NCI-H1092 (cell line): ENCODE results near the gene ZNF284.

Experiments
- DNase-seq: peaks from one replicate; lab custom pipeline; 2025; lab: John Stamatoyannopoulos, UW

Gene ZNF284

GRCh38 chr19:44071824-44072542 lies at the start of gene ZNF284:
Gene ZNF284 (plus strand): TSS chr19:44072159. CDS start chr19:44076390, 4,231 bp downstream.
- peak; percentile 33 for DNase-seq

- DNase-seq: no peak
Observed at GRCh38 chr19:44024900-44025216, 47.1 kb upstream of the ZNF284 start.

- DNase-seq: peak; percentile 40
Observed at GRCh38 chr19:44025217-44025936, 46.6 kb upstream of the ZNF284 start, which contains the start of gene ZNF222. Gene ZNF222 (plus strand): TSS chr19:44025379. CDS start chr19:44025437, 58 bp downstream.

GRCh38 chr19:44026622-44027021 lies 45.3 kb upstream of the ZNF284 start:
- no peak for DNase-seq

GRCh38 chr19:44032001-44032610 lies 39.9 kb upstream of the ZNF284 start:
- DNase-seq: no peak

DNA sequence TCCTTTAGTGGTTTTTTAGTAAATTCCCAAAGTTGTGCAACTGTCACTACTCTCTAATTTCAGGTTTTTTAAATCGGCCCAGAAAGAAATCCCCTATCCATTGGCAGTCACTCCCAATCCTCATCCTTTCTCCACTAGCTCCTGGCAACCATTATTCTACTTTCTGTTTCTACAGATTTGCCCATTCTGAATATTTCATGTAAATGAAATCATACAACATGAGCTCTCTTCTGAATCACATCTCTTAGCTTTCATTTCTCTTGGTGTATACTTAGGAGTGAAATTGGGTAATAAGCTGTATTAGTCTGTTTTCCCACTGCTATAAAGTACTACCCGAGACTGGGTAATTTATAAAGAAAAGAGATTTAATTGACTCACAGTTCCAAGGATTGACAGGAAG lies 29.8 kb upstream of the ZNF284 start:
- no peak for DNase-seq

DNA sequence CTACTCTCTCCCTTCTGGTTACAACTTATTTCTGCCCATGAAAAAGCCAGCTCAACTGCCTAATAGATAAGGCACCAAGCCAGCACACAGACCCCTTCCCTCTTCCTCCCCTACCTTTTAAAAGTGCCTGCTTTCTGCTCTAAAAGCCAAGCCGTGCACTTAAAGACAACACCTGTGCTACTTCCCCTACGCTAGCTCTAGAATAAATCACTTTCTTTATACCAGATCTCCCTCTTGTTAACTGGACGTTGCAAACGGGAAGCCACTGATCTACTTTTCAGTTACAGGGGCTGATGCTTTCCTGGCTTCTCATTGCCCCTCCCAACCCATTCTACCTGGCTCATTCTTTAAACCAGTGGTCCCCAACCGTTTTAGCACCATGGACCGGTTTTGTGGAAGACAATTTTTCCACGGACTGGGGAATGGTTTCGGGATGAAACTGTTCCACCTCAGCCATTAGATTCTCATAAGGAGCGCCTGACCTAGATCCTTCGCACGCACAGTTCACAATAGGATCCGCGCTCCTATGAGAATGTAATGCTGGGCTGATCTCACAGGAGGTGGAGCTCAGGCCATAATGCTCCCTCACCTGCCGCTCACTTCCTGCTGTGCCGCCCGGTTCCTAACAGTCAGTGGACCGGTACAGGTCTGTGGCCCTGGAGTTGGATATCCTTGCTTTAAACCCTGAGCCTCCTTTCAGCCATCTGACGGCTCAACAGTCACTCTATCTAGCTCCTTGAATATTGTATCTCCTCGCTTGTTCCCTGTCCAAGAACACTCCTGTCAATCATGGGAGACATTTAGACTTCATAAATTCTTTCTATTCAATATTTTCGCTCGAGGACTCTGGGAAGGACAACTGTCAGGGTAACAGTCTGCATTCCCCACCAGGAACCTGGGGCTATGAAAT lies 21.0 kb upstream of the ZNF284 start:
- no peak for DNase-seq

DNA sequence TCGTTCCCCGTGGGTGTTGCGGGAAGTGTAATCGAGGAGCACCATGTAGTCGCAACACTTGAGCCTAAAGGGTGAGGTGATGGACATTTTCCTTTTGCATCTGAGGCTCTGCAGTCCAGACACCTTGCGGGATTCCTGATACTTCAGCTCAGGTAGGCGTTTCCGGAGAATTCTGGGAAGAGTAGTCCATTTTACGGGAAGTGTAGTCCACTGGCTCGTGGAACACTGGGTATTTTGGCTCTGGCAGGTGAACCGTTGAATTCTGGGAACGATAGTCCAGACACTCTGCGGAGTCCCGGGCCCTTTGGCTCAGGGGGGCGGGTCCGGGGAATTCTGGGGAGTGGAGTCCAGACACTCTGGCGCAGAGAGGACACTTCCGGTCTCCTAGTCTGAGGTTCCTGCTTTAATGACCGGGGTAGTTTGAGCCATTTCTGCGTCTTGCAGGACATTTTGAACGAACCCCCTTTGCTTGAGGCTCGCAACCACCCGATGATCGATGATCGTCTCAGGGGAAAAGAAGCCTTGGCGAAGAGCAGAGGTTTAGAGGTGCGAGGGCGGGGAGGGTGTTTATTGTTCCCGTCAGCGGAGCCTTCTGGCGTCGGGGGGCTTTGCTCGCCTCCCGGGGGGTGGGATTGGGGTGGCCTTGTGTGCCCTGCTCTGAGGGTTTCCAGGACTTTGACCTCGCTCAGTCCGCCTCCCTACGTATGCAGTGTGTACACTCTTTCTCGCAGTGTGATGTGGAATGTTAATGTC lies 20.1 kb upstream of the ZNF284 start, which contains the start of gene ZNF223:
Gene ZNF223 (plus strand): TSS at position 387 of the 753 bp plus-strand sequence. CDS start 3,141 bp downstream, outside the sequence.
- DNase-seq: peak; percentile 90

DNA sequence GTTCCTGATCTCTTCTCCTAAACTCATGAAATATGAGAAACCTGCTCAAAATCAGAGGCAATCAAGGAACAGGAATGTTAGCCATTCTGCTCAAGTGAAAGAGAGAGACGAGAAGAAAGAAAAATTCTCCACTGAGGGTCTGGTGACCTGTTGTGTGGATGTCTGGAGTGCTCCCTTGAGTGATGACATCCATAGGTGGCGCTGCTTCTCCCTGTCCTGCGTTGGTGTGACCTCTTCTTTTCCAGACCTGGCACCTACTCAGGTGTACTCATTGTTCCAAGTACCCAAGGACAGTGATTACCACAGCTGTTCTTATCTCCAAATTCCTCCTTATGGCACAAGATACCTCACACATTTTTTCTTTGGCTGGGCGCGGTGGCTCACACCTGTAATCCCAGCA lies 16.1 kb upstream of the ZNF284 start:
- no peak for DNase-seq

GRCh38 chr19:44059229-44059628 lies 12.7 kb upstream of the ZNF284 start:
- no peak for DNase-seq

DNA sequence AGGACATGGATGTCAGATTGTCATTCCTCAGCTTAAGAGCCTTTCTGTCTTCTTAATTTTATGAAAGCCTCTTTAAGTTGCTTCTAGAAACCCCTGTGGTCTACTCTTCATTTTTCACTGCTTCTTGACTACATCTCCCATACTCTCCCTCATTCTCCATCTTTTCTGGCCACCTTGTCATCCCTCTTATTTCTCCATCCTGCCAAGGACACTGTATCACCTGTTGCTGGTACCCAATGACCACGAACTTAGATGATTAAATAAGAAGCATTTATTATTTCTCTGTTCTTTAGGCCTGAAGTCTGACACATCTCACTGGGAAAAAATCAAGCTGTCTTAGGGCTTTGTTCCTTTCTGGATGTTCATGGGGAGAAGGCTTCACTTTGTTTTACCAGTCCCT lies 10.9 kb upstream of the ZNF284 start:
- DNase-seq: no peak

DNA sequence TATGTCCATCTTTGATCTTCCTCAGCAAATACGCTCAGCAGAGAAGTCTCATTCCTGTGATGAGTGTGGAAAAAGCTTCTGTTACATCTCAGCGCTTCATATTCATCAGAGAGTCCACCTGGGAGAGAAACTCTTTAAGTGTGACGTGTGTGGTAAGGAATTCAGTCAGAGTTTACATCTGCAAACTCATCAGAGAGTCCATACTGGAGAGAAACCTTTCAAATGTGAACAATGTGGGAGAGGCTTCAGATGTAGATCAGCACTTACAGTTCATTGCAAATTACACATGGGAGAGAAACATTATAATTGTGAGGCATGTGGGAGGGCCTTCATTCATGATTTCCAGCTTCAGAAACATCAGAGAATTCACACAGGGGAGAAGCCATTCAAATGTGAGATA lies 5.7 kb upstream of the ZNF284 start:
- DNase-seq: no peak

DNA sequence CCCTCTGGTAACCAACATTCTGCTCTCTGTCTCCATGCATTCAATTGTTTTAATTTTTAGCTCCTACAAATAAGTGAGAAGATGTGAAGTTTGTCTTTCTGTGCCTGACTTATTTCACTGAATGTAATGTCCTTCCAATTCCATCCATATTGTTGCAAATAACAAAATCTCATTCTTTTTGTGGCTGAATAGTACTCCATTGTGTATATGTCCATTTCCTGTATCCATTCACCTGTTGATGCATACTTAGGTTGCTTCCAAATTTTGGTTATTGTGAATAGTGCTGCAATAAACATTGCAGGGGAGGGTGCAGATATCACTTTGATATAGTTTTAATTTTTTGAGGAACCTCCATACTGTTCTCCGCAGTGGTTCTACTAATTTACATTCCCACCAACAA lies 2.5 kb upstream of the ZNF284 start:
- DNase-seq: no peak

- DNase-seq: no peak
Observed at GRCh38 chr19:44072543-44073401, 813 bp downstream of the ZNF284 start.

- DNase-seq: no peak
Observed at GRCh38 chr19:44076325-44076724, 4.4 kb downstream of the ZNF284 start.

GRCh38 chr19:44092108-44092507 lies 20.1 kb downstream of the ZNF284 start:
- DNase-seq: no peak

DNA sequence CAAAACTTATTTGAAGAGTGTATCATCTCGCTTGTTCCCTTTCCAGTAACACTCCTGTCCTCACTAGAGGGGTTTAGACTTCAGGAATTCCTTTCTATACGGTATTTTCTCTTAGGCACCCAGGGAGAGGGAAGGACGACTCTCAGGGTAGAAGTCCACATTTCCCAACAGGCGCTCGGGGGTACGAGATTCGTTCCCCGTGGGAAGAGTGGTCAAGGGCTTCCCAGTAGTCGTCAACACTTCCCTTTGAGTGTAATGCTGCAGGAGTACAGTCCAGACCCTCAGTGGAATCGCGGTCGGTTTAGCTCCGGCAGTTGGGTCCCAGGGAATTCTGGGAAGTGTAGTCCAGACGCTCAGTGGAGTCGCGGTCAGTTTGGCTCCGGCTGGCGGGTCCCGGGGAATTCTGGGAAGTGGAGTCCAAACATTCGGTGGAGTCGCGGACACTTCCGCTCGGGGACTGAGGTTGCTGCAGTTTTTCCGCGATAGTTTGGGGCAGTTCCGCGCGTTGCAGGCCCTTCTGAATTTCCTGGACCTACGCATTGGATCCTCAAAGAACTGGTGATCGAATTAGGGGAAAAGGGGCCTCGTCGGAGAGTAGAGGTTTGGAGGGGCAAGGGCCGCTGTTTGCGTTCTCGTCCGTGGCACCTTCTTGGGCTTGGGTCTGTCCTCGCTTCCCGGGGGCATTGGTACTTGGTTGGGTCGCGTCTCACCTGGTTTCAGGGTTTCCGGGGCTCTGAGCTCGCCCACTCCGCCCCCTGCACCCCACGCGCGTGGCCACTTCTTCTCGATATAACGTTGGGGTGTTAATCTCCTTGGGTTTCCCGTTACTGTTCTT lies 22.2 kb downstream of the ZNF284 start, which contains the start of gene ZNF224:
Gene ZNF224 (plus strand): TSS at position 431 of the 835 bp plus-strand sequence. CDS start 3,513 bp downstream, outside the sequence.
- peak; percentile 85 for DNase-seq

DNA sequence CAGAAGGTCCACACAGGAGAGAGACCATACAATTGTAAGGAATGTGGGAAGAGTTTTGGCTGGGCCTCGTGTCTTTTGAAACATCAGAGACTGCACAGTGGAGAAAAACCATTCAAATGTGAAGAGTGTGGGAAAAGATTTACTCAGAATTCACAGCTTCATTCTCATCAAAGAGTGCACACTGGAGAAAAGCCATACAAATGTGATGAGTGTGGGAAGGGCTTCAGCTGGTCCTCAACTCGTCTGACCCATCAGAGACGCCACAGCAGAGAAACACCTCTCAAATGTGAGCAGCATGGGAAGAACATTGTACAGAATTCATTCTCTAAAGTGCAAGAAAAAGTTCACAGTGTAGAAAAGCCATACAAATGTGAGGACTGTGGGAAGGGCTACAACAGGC lies 35.8 kb downstream of the ZNF284 start:
- DNase-seq: no peak

DNA sequence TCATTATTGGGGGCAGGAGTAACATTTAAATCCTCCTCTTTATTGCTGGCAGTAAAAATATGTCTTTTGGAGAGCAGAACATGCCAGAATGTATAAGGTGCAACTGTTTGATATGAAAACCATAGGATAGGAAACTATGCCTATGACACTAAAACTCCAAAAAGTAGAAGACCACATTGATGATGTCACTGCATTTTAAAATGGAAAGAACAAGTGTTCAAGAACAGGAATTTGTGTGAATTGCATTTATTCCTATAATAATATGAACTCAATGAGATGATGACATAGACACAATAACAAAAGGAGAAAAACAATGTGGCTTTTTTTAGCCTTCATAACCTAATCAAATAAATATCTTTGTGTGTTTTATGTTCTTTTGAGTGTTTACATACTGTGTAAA lies 37.5 kb downstream of the ZNF284 start:
- no peak for DNase-seq
